UCSD-AML1 (cell line): ENCODE measurements around the gene LAMA3.

Experiments used
- DNase-seq: peaks from one replicate; lab custom pipeline; 2025; ENCODE audit not compliant: unreplicated experiment; lab: John Stamatoyannopoulos, UW

Gene LAMA3, protein sequence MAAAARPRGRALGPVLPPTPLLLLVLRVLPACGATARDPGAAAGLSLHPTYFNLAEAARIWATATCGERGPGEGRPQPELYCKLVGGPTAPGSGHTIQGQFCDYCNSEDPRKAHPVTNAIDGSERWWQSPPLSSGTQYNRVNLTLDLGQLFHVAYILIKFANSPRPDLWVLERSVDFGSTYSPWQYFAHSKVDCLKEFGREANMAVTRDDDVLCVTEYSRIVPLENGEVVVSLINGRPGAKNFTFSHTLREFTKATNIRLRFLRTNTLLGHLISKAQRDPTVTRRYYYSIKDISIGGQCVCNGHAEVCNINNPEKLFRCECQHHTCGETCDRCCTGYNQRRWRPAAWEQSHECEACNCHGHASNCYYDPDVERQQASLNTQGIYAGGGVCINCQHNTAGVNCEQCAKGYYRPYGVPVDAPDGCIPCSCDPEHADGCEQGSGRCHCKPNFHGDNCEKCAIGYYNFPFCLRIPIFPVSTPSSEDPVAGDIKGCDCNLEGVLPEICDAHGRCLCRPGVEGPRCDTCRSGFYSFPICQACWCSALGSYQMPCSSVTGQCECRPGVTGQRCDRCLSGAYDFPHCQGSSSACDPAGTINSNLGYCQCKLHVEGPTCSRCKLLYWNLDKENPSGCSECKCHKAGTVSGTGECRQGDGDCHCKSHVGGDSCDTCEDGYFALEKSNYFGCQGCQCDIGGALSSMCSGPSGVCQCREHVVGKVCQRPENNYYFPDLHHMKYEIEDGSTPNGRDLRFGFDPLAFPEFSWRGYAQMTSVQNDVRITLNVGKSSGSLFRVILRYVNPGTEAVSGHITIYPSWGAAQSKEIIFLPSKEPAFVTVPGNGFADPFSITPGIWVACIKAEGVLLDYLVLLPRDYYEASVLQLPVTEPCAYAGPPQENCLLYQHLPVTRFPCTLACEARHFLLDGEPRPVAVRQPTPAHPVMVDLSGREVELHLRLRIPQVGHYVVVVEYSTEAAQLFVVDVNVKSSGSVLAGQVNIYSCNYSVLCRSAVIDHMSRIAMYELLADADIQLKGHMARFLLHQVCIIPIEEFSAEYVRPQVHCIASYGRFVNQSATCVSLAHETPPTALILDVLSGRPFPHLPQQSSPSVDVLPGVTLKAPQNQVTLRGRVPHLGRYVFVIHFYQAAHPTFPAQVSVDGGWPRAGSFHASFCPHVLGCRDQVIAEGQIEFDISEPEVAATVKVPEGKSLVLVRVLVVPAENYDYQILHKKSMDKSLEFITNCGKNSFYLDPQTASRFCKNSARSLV (N-terminal part only)

DNA sequence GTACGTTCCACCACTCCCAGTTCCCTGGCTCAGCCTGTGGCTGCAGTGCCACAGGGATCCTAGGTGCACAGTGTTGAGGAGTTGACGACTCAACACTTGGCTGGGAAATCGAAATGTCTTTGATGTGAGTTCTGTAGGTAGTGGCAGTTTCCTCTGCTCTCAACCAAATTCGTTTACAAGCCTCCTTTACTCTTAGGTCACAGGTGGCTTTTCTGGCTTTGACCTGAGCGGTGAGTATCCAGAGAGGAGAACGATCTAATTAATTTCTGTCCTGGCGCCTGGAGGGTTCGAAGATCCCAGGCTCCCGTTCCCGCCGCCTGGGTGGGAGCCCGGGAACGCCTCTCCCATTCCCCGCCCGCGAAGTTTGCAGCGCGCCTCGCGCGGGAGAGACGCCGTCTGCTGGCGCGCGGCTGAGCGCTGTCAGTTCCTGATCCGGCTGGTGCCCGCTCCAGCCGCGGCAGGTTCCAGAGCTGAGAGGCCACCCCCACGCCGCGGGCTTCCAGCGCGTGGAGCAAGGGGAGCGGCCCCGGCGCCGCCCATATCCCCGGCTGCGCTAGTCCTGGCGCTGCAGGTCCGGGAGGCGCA is at the start of gene LAMA3:
Gene LAMA3, plus strand, starts transcription at position 423 of the 585 bp plus-strand sequence. CDS start 231 bp downstream, outside the sequence.
- peak; percentile 13 for DNase-seq

DNA sequence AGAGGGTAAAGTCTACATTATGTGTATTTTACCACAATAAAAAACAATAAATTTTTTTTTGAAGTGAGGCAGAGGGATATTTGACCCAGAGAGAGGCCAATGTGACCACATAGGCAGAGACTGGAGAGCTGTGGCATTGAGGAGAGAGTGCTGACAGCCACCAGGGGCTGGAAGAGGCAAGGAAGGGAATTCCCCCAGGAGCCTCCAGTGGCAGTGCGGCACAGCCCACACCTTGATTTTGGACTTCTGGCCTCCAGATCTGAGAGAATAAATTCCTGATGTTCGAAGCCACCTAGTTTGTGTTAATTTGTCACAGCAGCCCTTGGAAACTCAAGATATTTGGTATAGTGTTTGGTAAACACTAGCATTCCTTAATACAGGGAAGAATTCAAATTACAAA is 49.2 kb upstream of the LAMA3 start:
- no peak for DNase-seq

DNA sequence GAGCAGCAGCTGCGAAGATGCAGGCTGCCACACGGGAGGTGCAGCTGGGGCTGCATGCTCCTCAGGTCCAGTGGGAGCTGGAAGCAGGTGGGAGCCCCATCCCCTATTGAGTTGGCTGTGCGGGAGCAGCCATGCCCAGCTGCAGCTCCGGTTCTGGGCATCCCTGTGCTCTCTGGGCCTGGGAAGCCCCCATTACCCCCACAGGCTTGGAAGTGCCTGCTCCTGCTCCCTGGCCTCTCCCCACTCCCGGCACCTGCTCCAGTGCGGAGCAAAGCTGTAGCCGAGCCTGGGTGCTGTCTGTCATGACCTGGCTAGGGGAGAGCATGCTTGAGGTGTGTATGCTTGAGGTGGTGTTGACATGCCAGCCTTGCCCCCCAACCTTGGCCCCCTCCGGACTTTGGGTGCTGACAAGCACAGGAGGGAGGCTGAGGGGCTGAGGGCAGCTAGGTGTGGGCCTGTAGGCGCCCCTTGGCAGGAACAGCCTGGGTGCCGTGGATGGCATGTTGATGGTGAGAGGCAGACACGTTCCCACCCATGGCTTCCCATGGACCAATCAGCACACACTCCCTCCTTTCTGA is 48.0 kb upstream of the LAMA3 start:
- no peak for DNase-seq

DNA sequence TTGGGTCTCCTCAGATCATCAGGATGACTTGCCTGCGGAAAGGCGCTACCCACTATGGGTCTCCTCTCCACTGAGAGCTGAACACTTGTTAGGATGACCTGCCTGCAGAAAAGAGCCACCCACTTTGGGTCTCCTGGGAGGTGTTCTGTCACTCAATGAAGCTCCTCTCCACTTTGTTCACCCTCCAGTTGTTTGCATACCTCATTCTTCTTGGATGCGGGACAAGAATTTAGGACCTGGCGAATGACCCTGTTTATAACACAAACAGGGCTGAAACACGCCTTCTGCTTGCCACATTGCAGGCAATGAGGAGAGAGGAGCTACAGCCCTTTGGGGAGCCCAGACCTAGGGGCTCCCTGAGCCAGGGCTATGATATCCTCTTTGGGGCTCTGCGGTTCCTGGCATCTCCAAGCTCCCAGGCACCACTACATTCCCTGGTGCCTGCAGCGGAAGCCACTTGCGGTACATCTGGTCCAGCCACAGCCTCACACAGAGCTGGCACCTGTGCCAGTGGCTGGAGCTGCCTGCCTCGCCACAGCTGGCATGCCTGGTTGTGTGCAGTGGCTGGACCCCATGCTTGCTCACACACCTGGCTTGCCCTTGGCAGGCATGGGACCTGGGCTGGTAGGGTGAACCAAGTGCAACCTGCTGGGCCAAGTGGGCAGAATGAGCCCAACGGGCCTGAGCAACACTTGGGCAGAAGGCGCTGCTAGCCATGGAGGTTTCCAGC is 47.2 kb upstream of the LAMA3 start:
- DNase-seq, result no peak

DNA sequence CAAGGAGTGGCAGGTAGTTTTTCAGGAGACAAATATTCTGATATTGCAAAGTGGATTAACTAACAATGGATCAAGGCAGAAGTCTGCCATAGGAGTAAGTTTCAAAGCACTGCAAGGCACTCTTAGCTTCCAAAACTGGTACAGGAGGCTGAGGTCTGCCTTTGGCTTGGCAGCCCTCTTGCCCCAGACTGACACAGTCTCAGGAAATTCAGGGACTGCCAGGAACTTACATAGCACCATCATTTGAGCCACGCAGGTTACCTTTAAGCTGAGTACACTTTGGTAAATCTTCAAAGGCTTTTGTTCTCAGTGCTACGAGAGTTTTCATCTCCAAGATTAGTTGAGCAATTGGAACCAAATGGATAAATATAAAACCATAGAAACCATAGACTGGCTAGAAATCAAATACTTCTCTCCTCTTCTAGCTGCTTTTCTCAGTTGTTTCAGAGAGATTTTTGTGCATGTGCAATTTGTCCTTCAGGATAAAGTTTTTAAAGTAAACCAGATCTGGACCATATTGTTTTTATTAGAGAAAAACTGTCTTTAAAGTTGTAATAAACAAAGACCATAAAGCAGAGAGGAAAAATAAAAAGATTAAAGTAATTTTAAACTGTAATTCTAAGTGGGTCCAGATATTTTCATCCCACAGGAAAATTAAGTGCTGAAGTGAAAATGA is 45.3 kb upstream of the LAMA3 start:
- DNase-seq, result no peak

DNA sequence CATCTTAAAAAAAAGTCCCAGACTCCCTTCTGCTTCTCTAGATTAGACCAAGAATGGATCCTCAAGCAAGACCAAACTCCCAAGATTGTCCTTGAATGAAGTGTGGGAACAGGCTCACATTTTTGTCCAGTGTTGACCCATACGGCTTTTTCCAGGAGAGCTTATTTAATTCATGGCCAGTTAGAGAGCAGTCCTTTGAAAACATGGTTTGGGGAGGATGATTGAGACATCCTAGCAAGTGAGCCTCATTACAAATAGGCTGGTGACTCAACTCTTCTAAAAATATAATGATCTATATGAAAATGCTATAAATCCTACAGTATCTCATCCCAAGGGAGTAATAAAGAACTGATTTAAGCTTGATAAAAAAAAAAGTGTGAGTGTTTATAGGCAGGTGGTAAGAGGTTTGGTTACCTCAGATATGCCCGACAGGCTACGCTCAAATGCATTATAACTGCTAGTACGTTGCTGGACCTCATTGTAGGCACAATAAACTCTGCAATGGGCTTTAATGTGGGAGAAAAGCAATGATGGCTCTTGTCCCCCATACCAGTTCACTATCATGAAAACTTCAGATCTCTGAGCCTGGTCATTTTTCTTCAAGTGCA is 43.6 kb upstream of the LAMA3 start:
- DNase-seq, result no peak

DNA sequence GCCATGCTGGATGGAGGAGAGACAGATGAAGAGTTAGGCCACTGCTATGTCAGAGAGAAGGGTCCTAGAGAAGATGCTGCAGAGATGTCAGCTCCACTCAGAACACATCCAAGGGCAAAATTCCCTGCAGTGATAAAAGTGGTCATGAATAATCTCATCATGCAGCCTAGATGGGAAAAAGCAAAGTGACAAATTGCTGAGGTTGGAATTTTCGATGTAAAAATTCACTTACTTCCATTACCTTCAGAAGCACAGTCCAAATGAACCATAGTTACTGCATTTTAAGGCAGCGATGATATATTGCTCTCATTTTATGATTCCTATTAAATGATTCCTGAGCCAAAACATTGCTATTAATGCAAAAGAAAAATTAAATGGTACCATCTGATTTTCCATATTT is 43.0 kb upstream of the LAMA3 start:
- no peak for DNase-seq

DNA sequence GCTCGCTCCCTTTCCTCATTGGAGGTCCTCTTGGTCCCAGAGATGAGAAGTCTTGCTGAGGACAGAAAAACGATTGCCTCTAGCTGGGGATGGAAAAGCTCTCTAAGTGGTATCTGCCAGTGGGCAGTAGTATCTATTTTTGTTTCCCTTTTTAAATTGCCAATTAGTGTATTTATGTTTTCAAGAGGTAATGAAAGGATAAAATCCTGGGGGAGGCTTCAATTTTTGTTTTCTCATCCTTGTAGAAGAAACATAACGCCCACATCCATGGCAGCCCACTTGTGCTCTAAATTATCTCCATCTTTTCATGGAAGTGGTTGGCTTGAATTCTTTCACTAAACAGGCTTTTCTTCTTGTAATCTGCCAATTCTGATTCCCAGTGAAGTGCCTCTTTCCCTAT is 40.8 kb upstream of the LAMA3 start:
- DNase-seq, result no peak

DNA sequence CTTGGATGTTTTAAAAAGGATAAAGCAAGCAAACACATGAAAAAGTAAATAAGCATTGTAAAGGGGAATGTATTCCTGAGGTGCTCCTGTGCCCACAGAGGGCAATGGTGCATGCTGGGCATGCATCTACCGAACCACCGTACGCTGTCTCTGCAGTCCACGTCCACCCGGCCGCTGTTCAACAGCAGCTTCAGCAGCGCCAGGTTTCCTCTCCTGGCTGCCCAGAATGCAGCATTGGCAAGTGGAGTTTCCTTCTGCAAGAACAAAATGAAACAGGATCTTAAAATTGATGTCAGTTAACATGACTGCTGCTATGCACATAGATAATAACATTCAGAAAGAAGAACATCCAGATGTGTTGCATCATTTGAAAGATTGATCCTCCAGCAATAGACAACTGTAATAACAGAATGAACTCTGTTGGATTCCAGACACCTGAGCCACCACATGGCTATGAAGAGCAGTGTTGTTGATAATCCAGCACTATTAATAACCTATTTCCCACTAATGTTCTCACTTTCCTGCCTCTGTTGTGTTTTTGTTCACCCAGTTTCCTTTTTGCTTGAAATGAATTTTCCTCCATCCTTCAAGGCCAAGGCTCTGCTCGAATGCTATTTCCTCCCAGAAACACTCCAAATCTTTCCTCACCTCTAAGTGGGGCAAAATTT is 40.2 kb upstream of the LAMA3 start:
- DNase-seq, result no peak

DNA sequence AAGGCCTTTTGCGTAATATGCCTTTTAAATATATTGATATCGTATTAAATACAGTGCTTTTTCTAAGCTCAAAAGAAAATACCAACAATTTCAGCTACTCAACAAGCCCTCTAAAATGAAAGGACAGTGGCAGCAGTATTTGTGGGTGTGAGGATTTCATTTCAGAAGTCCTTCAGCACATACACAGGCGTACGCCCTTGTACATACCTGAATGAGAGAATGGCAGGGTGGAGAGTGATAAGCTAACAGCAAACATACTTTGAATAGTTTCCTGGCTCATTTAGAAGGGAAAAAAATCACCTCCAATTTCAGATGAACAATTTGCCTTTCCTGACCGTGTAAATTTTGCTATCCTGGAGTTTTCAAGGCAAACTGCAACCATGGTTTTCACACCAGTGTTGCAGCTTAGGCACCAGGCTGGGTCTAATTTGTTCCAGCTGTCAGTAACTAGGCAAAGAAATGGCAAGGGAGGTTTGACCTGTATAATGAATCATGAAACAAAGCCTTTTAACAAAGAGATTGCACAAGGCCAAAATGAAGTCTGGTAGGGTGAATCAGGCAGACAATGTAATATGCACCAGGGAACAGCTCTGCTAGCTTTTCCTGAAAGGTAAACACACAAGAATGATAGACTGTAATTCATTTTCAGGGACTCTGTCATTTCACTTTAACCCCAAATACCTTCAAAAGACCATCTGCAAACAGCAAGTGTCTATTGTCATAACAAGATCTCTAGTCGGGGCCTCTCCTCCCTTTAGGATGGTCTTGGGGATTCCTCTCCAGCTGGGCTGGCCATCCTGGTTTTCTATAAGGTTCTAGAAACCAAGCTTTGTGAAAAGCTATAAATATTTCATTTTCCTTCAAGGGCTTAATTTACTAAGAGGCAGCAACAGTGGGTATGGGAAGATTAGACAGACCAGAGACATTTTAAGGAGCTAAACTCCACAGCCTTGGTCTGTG is 38.0 kb upstream of the LAMA3 start:
- DNase-seq, result no peak

DNA sequence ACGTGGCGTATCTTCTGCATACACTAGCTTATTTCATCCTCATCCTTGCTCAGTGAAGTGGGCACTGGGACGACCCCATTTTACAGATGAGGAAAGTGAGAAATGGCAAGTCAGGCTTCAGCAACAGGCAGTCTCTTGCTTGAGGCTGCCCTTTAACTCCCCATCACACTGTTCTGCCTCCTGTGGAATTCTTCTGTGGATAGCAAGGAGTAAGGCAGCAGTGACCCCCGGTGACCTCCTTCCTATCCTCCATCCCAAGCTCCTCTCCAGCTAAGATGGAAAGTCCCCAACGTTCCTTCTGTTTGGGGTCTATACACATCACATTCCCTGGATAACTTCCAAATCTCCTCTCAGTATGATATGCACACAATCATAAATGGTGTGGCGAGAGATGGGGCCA is 37.0 kb upstream of the LAMA3 start:
- DNase-seq, result no peak

DNA sequence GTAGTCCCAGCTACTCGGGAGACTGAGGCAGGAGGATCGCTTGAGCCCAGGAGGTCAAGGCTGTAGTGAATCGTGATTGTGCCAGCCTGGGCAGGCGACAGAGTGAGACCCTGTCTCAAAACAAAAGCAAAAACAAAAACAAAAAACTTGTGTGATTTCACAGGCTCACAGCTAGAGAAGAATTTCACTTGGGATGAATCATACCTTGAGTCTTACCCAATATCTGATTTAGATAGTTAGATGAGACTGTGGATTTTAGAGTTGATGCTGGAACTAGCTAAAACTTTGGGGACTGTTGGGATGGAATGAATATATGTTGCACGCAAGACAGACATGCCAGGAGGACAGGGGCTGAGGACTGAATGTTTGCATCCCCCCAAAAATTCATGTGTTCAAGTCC is 31.0 kb upstream of the LAMA3 start:
- DNase-seq, result no peak

DNA sequence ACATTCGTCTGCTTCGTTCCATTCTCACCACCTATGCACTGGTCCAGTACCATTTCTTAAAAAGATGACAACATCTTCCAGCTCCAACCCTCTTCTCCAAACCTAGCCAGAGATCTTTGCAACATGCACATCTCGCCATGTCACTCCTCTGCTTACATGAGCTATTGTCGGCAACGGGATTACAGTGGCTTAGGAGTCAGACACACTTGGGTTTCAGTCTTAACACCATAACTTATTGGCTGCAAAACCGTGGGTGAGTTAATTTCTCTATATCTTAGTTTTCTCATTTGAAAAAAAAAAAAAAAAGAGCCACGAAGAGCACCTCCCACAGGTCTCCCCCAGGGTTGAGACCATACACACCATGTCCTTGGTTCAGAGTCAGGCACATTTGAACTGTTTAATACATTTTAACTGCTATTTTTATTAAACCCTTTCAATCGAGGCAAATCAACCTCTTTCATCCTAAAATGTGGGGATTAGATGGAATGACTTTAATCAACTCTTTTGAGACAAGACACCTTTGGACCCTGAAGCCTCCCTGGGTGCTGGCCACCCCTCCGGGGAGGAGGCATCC is 27.4 kb upstream of the LAMA3 start:
- DNase-seq, result no peak

DNA sequence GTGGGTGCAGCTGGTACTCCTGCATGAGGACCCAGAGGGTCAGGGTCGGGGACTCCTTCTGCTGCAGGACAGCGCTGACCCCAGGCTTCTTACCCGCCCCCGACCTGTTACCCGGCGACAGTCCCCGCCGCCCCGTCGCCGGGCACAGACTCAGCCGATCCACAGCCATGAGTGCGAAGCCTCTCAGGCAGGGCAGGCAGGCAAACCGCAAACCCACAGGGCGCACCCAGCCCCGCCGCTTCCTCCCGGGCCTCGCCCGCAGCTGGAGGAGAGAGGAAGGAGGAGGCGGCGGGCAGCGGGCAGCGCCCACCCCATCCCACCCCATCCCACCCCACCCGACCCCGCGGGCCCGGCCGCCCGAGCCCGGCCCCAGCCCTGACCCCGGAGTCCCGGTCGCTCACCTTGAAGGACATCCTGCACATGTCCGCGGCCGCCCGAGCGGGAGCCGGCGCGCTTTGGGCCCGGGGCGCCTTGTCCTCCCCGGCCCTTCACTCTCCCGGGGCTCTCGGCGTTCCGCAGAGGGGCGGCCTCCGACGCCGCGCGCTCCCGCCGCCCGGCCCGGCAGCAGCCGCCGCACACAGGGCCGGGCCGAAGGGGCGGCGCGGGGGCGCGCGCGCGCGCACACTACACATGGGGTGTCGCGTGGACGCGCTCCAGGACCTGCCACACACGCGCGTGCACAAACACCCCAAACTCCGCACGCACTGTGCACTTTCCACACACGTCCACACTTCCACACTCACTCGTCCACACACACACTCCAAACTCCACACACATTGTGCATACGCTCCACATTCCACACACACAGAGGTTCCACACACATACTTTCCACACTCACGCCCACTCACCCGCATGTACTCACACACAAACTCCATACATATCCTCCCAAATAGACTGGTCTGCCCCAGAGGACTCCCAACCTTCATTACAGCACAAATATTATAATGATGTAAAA is 26.7 kb upstream of the LAMA3 start, which contains the start of gene ANKRD29:
Gene ANKRD29, minus strand, starts transcription at position 603 of the 955 bp plus-strand sequence. Its CDS starts 181 bp downstream, at position 422.
- peak; percentile 39 for DNase-seq

DNA sequence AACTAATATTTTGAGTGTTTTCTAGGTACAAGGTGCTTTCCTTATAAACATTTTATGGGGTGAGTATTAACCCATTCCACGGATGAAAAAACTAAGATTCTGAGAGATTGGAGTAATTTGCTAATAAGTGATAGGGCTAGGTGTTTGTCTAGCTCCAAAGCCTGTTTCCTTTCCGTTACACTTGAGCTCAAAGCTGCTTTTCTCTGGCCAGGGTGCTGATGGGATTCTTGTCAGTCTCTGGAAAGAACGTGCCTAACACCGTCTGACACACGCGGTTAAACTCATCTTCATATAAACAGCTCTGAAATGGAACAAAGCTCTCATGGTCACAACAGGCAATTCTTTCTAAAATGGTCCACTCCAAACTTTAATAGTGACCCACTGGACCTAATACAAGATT is 24.6 kb upstream of the LAMA3 start:
- no peak for DNase-seq

DNA sequence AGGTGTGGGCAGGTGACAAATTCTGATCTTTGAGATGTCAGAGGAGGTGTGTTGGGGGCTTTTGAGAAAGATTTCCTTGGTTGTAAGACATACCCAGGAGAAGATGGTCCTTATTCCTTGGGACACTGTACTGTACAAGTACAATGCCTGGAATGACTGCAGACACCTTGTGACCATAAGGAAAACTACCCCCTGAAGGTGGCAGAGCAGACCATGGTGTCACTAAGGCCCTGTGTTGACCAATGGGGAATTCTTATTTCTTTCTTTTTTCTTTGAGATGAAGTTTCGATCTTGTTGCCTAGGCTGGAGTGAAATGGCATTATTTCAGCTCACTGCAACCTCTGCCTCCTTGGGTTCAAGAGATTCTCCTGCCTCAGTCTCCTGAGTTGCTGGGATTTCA is 22.1 kb upstream of the LAMA3 start:
- no peak for DNase-seq
